Psoas muscle (tissue), 8 donors: ENCODE results near the gene THBS4. TPM values are rescaled to one million over a fixed set of nuclear protein-coding genes. Genes with fewer than 3 reads are reported as not detected.

Source experiments
- ATAC-seq, 4 donors: fragments of 200-7000 bp; cut with Tn5 transposase; one replicate each; pipeline ENCODE4 v1.9.1; 2020; ENCODE audit warnings: moderate library complexity in 3 of 4, mild to moderate bottlenecking in 2 of 4
- DNase-seq, 2 donors: peaks; one replicate each; pipeline ENCODE4 v3.0.0-alpha.2; 2020
- H3K27ac ChIP-seq: fragments of 200-600 bp; one replicate; pipeline ENCODE4 v1.8.0; 2022
- H3K27me3 ChIP-seq, 3 donors: fragments of 200-600 bp in 1 of 3; one replicate each; pipeline versions ENCODE4 v1.6.1 to v1.8.0; 2013 to 2022; ENCODE audit warnings: low read length in 2 of 3, mild to moderate bottlenecking in 2 of 3, moderate library complexity in 1 of 3; ENCODE audit not compliant: insufficient read depth in 3 of 3
- H3K36me3 ChIP-seq, 2 donors: fragments of 200-600 bp in 1 of 2; one replicate each; pipeline versions ENCODE4 v1.6.1 to v1.8.0; 2013 to 2022; ENCODE audit warnings: low read depth in 1 of 2, mild to moderate bottlenecking in 1 of 2, moderate library complexity in 1 of 2; ENCODE audit not compliant: insufficient read depth in 1 of 2
- H3K4me1 ChIP-seq: fragments of 200-600 bp; one replicate; pipeline ENCODE4 v1.8.0; 2022
- H3K4me3 ChIP-seq: fragments of 200-600 bp; one replicate; pipeline ENCODE4 v1.8.0; 2022; ENCODE audit warnings: mild to moderate bottlenecking
- H3K9me3 ChIP-seq: fragments of 200-600 bp; one replicate; pipeline ENCODE4 v1.8.0; 2022
- CTCF ChIP-seq: fragments of 200-600 bp; IDR thresholded peaks from one replicate; pipeline ENCODE4 v1.8.0; 2022; ENCODE audit warnings: antibody characterized with exemption
- WGBS, 3 donors: extraction: QIAGEN DNeasy Blood & Tissue Kit; methylation state at CpG; one replicate each; pipeline versions ENCODE4 v1.1.6 to v1.1.7; 2013; 5-methylcytosine and 5-hydroxymethylcytosine counted together
- intact Hi-C, 2 donors: fragments of 100-400 bp; cut with DNase I; formaldehyde crosslinking; loops; one replicate each; pipeline versions ENCODE4 v1.11.0 to v1.14.2; 2022
- polyA plus RNA-seq, 3 donors: library from polyadenylated mRNA; stranded (reverse); fragments of 200-250 nt; gene quantifications; one replicate each; pipeline ENCODE4 v1.2.3, GENCODE V29; 2013
- total RNA-seq, 4 donors: library from RNA; stranded (reverse); fragmentation: NEBNext Ultra II Directional in 2 of 4; extraction: Animal tissue kit (Norgen Biotek cat#: 25700) in 2 of 4; gene quantifications; one replicate each; pipeline versions ENCODE4 v1.2.1 to v1.2.4, GENCODE V29; 2021 to 2023
- donor health status: healthy with polysubstance abuse.
- donor health status: DM: no; HTN: no; CAD: no; lungs with moderate emphysema.
- donor health status: Bipolar disorder and iron deficiency.
- donor health status: healthy.
- donor health status: DM: yes; HTN: yes; CAD: no.
- donor health status: DM: no; HTN: no; CAD: no.
- donor health status: DM: no; HTN: no; CAD: no.
- donor health status: DM: yes; HTN: yes; CAD: no.

Gene THBS4
- total and polyA plus RNA-seq, 7 donors, result 18.6 to 252 (median 49.0) TPM

- Histone ChIP-seq H3K9me3 (no peaks in the 10 kb centered on the region), H3K4me3 (no peak overlapping the region), H3K36me3 (no peaks in the 10 kb centered on the region), H3K27ac (no peak overlapping the region), H3K4me1 (no peaks in the 10 kb centered on the region), H3K27me3 (no peaks in the 10 kb centered on the region)
- intact Hi-C loops, result no loop called here
- DNase-seq (no peak), ATAC-seq (no peak)
- no peak for TF ChIP-seq CTCF
Measured at GRCh38 chr5:80101993-80102392, 66.8 kb downstream of the THBS4 start.

DNA sequence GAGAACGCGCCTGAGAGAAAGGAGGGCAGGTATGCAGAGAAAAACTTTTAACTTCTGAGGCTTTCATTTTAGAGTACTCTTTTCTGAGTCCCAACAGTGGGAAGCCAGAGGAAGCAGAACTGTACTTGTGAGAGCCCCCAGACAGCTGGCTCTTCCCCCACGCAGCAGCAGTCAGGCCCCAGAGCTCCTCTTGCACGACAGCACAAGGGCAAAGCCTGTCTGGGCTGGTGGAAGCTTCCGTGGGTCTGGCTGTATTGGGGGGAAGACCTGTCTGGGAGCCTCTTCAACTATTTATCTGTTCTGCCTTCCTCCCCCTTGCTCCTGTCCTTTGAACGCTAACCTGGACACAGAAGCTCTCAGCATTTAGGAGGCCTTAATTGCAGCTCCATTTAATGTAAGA lies 68.2 kb downstream of the THBS4 start:
- Histone ChIP-seq H3K4me3 (no peak overlapping the region), H3K9me3 (no peaks in the 10 kb centered on the region), H3K27me3 (no peaks in the 10 kb centered on the region), H3K4me1 (no peaks in the 10 kb centered on the region), H3K36me3 (no peaks in the 10 kb centered on the region), H3K27ac (no peak overlapping the region)
- no peak for TF ChIP-seq CTCF
- intact Hi-C loops, result no loop called here
- no peak for DNase-seq
- WGBS, 3 donors, result 80 to 88% (median 81%) methylated on average over 6 of the region's 6 CpGs
- ATAC-seq, result no peak

DNA sequence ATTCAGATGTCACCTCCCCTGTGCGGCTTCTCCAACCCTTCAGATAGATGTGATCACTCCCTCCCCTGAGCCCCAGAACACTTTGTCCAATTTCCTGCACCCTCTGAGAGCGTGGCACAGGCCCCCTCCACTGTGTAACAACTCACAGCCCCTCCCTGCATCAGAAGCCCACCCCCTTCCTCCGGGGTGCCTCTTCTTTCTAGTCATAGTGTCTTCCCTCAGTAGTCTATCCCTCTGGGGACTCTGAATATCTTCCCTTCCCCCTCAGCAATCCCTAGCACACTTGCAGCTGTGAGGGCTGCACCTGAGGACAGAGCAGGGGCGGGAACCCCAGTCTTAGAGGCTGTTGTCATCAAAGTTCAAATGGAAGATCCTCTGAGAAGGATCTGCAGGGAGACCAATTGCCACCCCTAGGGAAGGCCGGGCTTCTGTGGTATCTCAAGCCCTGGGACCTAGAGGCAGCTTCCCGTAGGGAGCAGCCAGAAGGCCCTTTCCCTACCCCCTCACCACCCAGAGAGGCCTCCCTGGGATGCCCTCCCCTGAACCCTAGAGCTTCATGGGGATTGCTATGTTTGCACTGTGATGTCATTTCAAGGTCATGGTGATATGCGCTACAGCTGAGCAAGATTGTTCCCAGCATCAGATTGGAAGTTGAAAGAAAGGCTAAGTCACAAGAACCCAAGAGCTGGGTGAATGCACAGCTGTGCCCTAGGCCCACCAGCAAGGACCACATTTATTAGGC lies 70.7 kb downstream of the THBS4 start:
- Histone ChIP-seq H3K36me3 (no peaks in the 10 kb centered on the region), H3K4me3 (no peak overlapping the region), H3K4me1 (no peaks in the 10 kb centered on the region), H3K9me3 (no peaks in the 10 kb centered on the region), H3K27me3 (no peaks in the 10 kb centered on the region), H3K27ac (no peak overlapping the region)
- 85 to 91% (median 85%) methylated on average over 7 of the region's 7 CpGs for WGBS, 3 donors
- intact Hi-C loops, result no loop called here
- ATAC-seq, result no peak
- TF ChIP-seq CTCF, result no peak
- no peak for DNase-seq

DNA sequence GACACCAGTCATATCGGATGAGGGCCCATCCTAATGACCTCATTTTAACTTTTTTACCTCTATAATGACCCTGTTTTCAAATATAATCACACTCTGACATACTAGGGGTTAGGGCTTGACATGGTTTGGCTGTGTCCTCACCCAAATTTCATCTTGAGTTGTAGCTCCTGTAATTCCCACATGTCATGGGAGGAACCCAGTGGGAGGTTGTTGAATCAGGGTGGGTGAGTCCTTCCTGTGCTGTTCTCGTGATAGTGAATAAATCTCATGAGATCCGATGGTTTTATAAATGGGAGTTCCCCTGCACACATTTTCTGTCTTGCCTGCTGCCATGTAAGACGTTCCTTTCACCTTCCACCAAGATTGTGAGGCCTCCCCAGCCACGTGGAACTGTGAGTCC lies 71.8 kb downstream of the THBS4 start:
- no peak for TF ChIP-seq CTCF
- Histone ChIP-seq H3K27me3 (no peaks in the 10 kb centered on the region), H3K9me3 (no peaks in the 10 kb centered on the region), H3K36me3 (no peaks in the 10 kb centered on the region), H3K4me1 (no peaks in the 10 kb centered on the region), H3K4me3 (no peak overlapping the region), H3K27ac (no peak overlapping the region)
- 73 to 85% (median 76%) methylated on average over 5 of the region's 5 CpGs for WGBS, 3 donors
- intact Hi-C loops, result no loop called here
- DNase-seq (no peak), ATAC-seq (no peak)
